ENCODE measurements around the gene ANKRD12.

GRCh38 chr18:9088252-9088651 is 48.3 kb upstream of the ANKRD12 start:
- TF ChIP-seq POLR2AphosphoS5 (IDR thresholded peaks at IDR 0.05) = no peak
- TF ChIP-seq CTCF (IDR thresholded peaks at IDR 0.05) = no peak

All from breast epithelium (tissue), 3 donors.